H1 (cell line): ENCODE data around the gene PTGIR. TPM values are rescaled to one million over a fixed set of nuclear protein-coding genes. Genes with fewer than 3 reads are reported as not detected.

ENCODE experiments used
- ATF2 ChIP-seq: IDR thresholded peaks from 2 replicates; pipeline ENCODE4 v1.6.1; 2012; ENCODE audit warnings: low read length, inconsistent platforms
- HDAC2 ChIP-seq, 2 experiments: fragments of 300-600 bp in 1 of 2; sonication (generic) in 1 of 2; IDR thresholded peaks; 2 replicates each; pipeline ENCODE4 v1.6.1; 2011 to 2012; ENCODE audit warnings: low read depth in 2 of 2, low read length in 2 of 2, mild to moderate bottlenecking in 2 of 2, moderate library complexity in 2 of 2, borderline replicate concordance in 1 of 2, inconsistent platforms in 1 of 2
- KDM4A ChIP-seq: IDR thresholded peaks from one replicate; pipeline ENCODE4 v1.7.1; 2012; ENCODE audit warnings: low read depth, mild to moderate bottlenecking, moderate library complexity, low read length, inconsistent platforms; ENCODE audit not compliant: severe bottlenecking
- SRF ChIP-seq: IDR thresholded peaks from 2 replicates; pipeline ENCODE4 v1.6.1; 2011; ENCODE audit warnings: mild to moderate bottlenecking, low read depth, low read length, moderate library complexity
- USF2 ChIP-seq: IDR thresholded peaks from 2 replicates; pipeline ENCODE4 v1.6.1; 2011; ENCODE audit warnings: low read length, improper control_type of control experiment
- polyA plus RNA-seq, 7 experiments: library from polyadenylated mRNA; depleted of rRNA in 3 of 7; stranded (reverse) in 5 of 7; unstranded in 2 of 7; fragments of >200 nt in 5 of 7; fragments of 200-250 nt in 2 of 7; gene quantifications; 1 replicate in 5 of 7; 2 replicates in 1 of 7; 4 replicates in 1 of 7; pipeline versions ENCODE4 v1.2.1 to v1.2.3, GENCODE V29; 2011 to 2013; ENCODE audit warnings: missing spikeins in 2 of 7, mixed read lengths in 2 of 7
- total RNA-seq: library from RNA; stranded (reverse); fragmentation: NEBNext Ultra II Directional; extraction: Animal tissue kit (Norgen Biotek cat#: 25700); gene quantifications from 2 replicates; pipeline ENCODE4 v1.2.1, GENCODE V29; 2021

The PTGIR gene
- total and polyA plus RNA-seq, 2 of the 8 experiments (the other 6 are each of a cell fraction or from before 2014, with no cell fraction given): 0.15 TPM; not detected in 1

GRCh38 chr19:46598372-46598917 is 26.4 kb downstream of the PTGIR start (continued):
- no peak for TF ChIP-seq ATF2
- no peak for TF ChIP-seq SRF
- TF ChIP-seq KDM4A: no peak
- no peak for TF ChIP-seq HDAC2 (IDR thresholded peaks at IDR 0.05; ENCODE audit: borderline replicate concordance in 1 of 2, low read depth in 2 of 2, low read length in 2 of 2)
- no peak for TF ChIP-seq USF2
- TF ChIP-seq, all 59 proteins: peak for 0
